Sciatic nerve (tissue), 2 donors: Measurements from ENCODE around the gene PGS1. TPM values are rescaled to one million over a fixed set of nuclear protein-coding genes. Genes with fewer than 3 reads are reported as not detected.
"Not testable (repeated sequence)": the region's sequence is repeated elsewhere in the genome, so short reads cannot be mapped to it uniquely, and the experiment has no call there.

Experiments
- ATAC-seq: fragments of 200-7000 bp; cut with Tn5 transposase; one replicate; pipeline ENCODE4 v1.9.1; 2020; ENCODE audit warnings: mild to moderate bottlenecking, moderate library complexity
- DNase-seq: peaks from one replicate; pipeline ENCODE4 v3.0.0-alpha.2; 2020; ENCODE audit warnings: low spot score
- intact Hi-C: fragments of 100-400 bp; cut with DNase I; formaldehyde crosslinking; loops from one replicate; pipeline ENCODE4 v1.14.2; 2022
- total RNA-seq: library from RNA; stranded (reverse); fragmentation: NEBNext Ultra II Directional; extraction: Animal tissue kit (Norgen Biotek cat#: 25700); gene quantifications from one replicate; pipeline ENCODE4 v1.2.1, GENCODE V29; 2021
- donor health status: DM: no; HTN: no; CAD: no.
- donor health status: DM: no; HTN: no; CAD: no.

The PGS1 gene
- total RNA-seq, 1 donor from 2014 or later: 59.2 TPM

- intact Hi-C loops: loop anchor here (10.0 kb wide), 1 partner anchor 603 kb away; no protein-coding TSS in a partner anchor
Measured at GRCh38 chr17:78451753-78452152, 73.3 kb downstream of the PGS1 start.

GRCh38 chr17:78454346-78454745, 75.9 kb downstream of the PGS1 start:
- intact Hi-C loops: loop anchor here (10.0 kb wide), 1 partner anchor 600 kb away; no protein-coding TSS in a partner anchor
- no peak for ATAC-seq

More at GRCh38 chr17:78451753-78452152, 73.3 kb downstream of the PGS1 start:
- ATAC-seq (no peak), DNase-seq (no peak)

GRCh38 chr17:78458091-78458490, 79.6 kb downstream of the PGS1 start:
- ATAC-seq: no peak

More at GRCh38 chr17:78454346-78454745, 75.9 kb downstream of the PGS1 start:
- DNase-seq: no peak

GRCh38 chr17:78458736-78459335, 80.4 kb downstream of the PGS1 start:
- intact Hi-C loops: loop anchor here (10.0 kb wide), 1 partner anchor 596 kb away; no protein-coding TSS in a partner anchor
- DNase-seq (no peak), ATAC-seq (no peak)

More at GRCh38 chr17:78458091-78458490, 79.6 kb downstream of the PGS1 start:
- no peak for DNase-seq
- intact Hi-C loops: loop anchor here (10.0 kb wide), 1 partner anchor 597 kb away; no protein-coding TSS in a partner anchor

GRCh38 chr17:78459696-78460095, 81.2 kb downstream of the PGS1 start:
- DNase-seq (no peak), ATAC-seq (no peak)

GRCh38 chr17:78460176-78460675, 81.8 kb downstream of the PGS1 start:
- intact Hi-C loops: no loop called here
- ATAC-seq: no peak

More at GRCh38 chr17:78459696-78460095, 81.2 kb downstream of the PGS1 start:
- intact Hi-C loops: loop anchor here (10.0 kb wide), 1 partner anchor 595 kb away; no protein-coding TSS in a partner anchor

GRCh38 chr17:78460951-78461798, 82.7 kb downstream of the PGS1 start:
- DNase-seq (no peak), ATAC-seq (no peak)
- intact Hi-C loops: no loop called here

More at GRCh38 chr17:78460176-78460675, 81.8 kb downstream of the PGS1 start:
- DNase-seq: no peak

GRCh38 chr17:78461799-78462053, 83.3 kb downstream of the PGS1 start:
- DNase-seq: no peak
- intact Hi-C loops: no loop called here
- ATAC-seq: no peak

GRCh38 chr17:78462148-78462547, 83.7 kb downstream of the PGS1 start:
- DNase-seq (no peak), ATAC-seq (no peak)
- intact Hi-C loops: no loop called here

- DNase-seq, intact Hi-C loops, ATAC-seq: not testable (repeated sequence)
Measured at GRCh38 chr17:78466109-78466785, 87.8 kb downstream of the PGS1 start.

- DNase-seq (no peak), ATAC-seq (no peak)
Measured at GRCh38 chr17:78466786-78467715, 88.6 kb downstream of the PGS1 start.

GRCh38 chr17:78468366-78468765, 89.9 kb downstream of the PGS1 start:
- ATAC-seq (no peak), DNase-seq (no peak)
- intact Hi-C loops: no loop called here

More at GRCh38 chr17:78466786-78467715, 88.6 kb downstream of the PGS1 start:
- intact Hi-C loops: no loop called here

- ATAC-seq (no peak), DNase-seq (no peak)
- intact Hi-C loops: no loop called here
Measured at GRCh38 chr17:78469443-78469842, 91.0 kb downstream of the PGS1 start.

GRCh38 chr17:78471635-78472034, 93.2 kb downstream of the PGS1 start:
- intact Hi-C loops: no loop called here
- DNase-seq: no peak
- no peak for ATAC-seq

GRCh38 chr17:78472035-78472905, 93.8 kb downstream of the PGS1 start:
- DNase-seq (no peak), ATAC-seq (no peak)
- intact Hi-C loops: no loop called here

- intact Hi-C loops: no loop called here
- ATAC-seq: no peak
- DNase-seq: no peak
Measured at GRCh38 chr17:78473951-78474613, 95.6 kb downstream of the PGS1 start.
